Gastrocnemius medialis (tissue), 4 donors: ENCODE measurements around the gene RPL13A.

Experiments
- CTCF ChIP-seq, 5 experiments: fragments of 450-650 bp in 3 of 5; fragments of 200-600 bp in 2 of 5; sonication (generic) in 2 of 5; IDR thresholded peaks in 4 of 5; conservative IDR thresholded peaks in 1 of 5; 1 replicate in 4 of 5; 2 replicates in 1 of 5; pipeline ENCODE4 v1.5.1; 2016 to 2019; ENCODE audit warnings: antibody characterized with exemption in 5 of 5, mild to moderate bottlenecking in 3 of 5, moderate library complexity in 3 of 5
- POLR2A ChIP-seq, 2 donors: fragments of 450-650 bp; IDR thresholded peaks; one replicate each; pipeline ENCODE4 v1.6.1; 2017; ENCODE audit warnings: antibody characterized with exemption in 2 of 2, mild to moderate bottlenecking in 2 of 2, moderate library complexity in 2 of 2

GRCh38 chr19:49530708-49531107 lies 43.3 kb downstream of the RPL13A start:
- TF ChIP-seq CTCF (IDR thresholded peaks at IDR 0.05 in 4 of 5, conservative IDR thresholded peaks at IDR 0.05 in 1 of 5) (no peak), POLR2A (IDR thresholded peaks at IDR 0.05) (no peak)
